Neuronal stem cell (in vitro differentiated cells): ENCODE results near the gene TMEM186.

Source experiments
- DNase-seq: peaks from one replicate; pipeline ENCODE4 v3.0.0-alpha.2; 2013; ENCODE audit warnings: low spot score
- H2AFZ ChIP-seq: one replicate; pipeline ENCODE4 v1.6.1; 2013; ENCODE audit warnings: mild to moderate bottlenecking, low read length, inconsistent platforms
- H2AK5ac ChIP-seq: 2 replicates; pipeline ENCODE4 v1.6.1; 2013; ENCODE audit warnings: low read depth, mild to moderate bottlenecking, inconsistent platforms, low read length, moderate library complexity, mixed read lengths
- H2BK120ac ChIP-seq: 2 replicates; pipeline ENCODE4 v1.6.1; 2013; ENCODE audit warnings: low read depth, mild to moderate bottlenecking, inconsistent platforms, low read length, moderate library complexity, mixed read lengths
- H2BK12ac ChIP-seq: one replicate; pipeline ENCODE4 v1.6.1; 2013; ENCODE audit warnings: low read length, inconsistent platforms
- H2BK15ac ChIP-seq: 2 replicates; pipeline ENCODE4 v1.6.1; 2013; ENCODE audit warnings: mild to moderate bottlenecking, low read length, inconsistent platforms, mixed read lengths
- H2BK5ac ChIP-seq: one replicate; pipeline ENCODE4 v1.6.1; 2013; ENCODE audit warnings: inconsistent platforms, mild to moderate bottlenecking, low read length, moderate library complexity
- H3K14ac ChIP-seq: one replicate; pipeline ENCODE4 v1.6.1; 2013; ENCODE audit warnings: low read length, inconsistent platforms
- H3K18ac ChIP-seq: 2 replicates; pipeline ENCODE4 v1.6.1; 2013; ENCODE audit warnings: low read length, inconsistent platforms
- H3K23ac ChIP-seq: 2 replicates; pipeline ENCODE4 v1.6.1; 2013; ENCODE audit warnings: low read depth, mild to moderate bottlenecking, mixed read lengths, low read length, inconsistent platforms; ENCODE audit not compliant: poor library complexity
- H3K27ac ChIP-seq: replicated peaks from 3 replicates; pipeline ENCODE4 v1.5.1; 2013; ENCODE audit warnings: low read length, inconsistent platforms
- H3K27me3 ChIP-seq, 3 experiments: 2 replicates each; pipeline ENCODE4 v1.6.1; 2013; ENCODE audit warnings: low read length in 3 of 3, mild to moderate bottlenecking in 2 of 3, inconsistent platforms in 1 of 3, low read depth in 1 of 3, mixed read lengths in 1 of 3, moderate library complexity in 1 of 3; ENCODE audit not compliant: control insufficient read depth in 3 of 3, insufficient read depth in 3 of 3
- H3K36me3 ChIP-seq, 2 donors: replicated peaks in 1 of 2; 2 replicates each; pipeline ENCODE4 v1.6.1; 2013; ENCODE audit warnings: low read length in 2 of 2; ENCODE audit not compliant: control insufficient read depth in 2 of 2, insufficient read depth in 2 of 2
- H3K4ac ChIP-seq: 2 replicates; pipeline ENCODE4 v1.6.1; 2013; ENCODE audit warnings: inconsistent platforms, mild to moderate bottlenecking, low read length, moderate library complexity
- H3K4me1 ChIP-seq, 2 donors: 1 replicate in 1 of 2; 2 replicates in 1 of 2; pipeline ENCODE4 v1.6.1; 2013; ENCODE audit warnings: low read length in 2 of 2, low read depth in 1 of 2; ENCODE audit not compliant: control insufficient read depth in 2 of 2, insufficient read depth in 1 of 2
- H3K4me2 ChIP-seq: one replicate; pipeline ENCODE4 v1.6.1; 2013; ENCODE audit warnings: mild to moderate bottlenecking, low read length, inconsistent platforms; ENCODE audit not compliant: insufficient read depth, poor library complexity, severe bottlenecking
- H3K4me3 ChIP-seq, 2 donors: 2 replicates each; pipeline ENCODE4 v1.5.1; 2013; ENCODE audit warnings: low read length in 2 of 2, mild to moderate bottlenecking in 2 of 2, inconsistent platforms in 1 of 2, moderate library complexity in 1 of 2
- H3K79me1 ChIP-seq: one replicate; pipeline ENCODE4 v1.6.1; 2013; ENCODE audit warnings: low read depth, mild to moderate bottlenecking, inconsistent platforms, low read length, moderate library complexity
- H3K9ac ChIP-seq: one replicate; pipeline ENCODE4 v1.6.1; 2013; ENCODE audit warnings: mild to moderate bottlenecking, low read depth, low read length, inconsistent platforms; ENCODE audit not compliant: poor library complexity
- H3K9me3 ChIP-seq, 2 donors: replicated peaks in 1 of 2; 2 replicates each; pipeline versions ENCODE3 to v1.6.1; 2013; ENCODE audit warnings: low read length in 2 of 2, mild to moderate bottlenecking in 2 of 2, inconsistent platforms in 1 of 2, low read depth in 1 of 2, mixed read lengths in 1 of 2, moderate library complexity in 1 of 2; ENCODE audit not compliant: control insufficient read depth in 2 of 2, insufficient read depth in 1 of 2
- H4K8ac ChIP-seq: one replicate; pipeline ENCODE4 v1.6.1; 2013; ENCODE audit warnings: low read depth, mild to moderate bottlenecking, inconsistent platforms, low read length, moderate library complexity
- H4K91ac ChIP-seq: one replicate; pipeline ENCODE4 v1.6.1; 2013; ENCODE audit warnings: low read length, low read depth, mild to moderate bottlenecking, inconsistent platforms; ENCODE audit not compliant: poor library complexity
- WGBS, 2 donors: extraction: QIAGEN DNeasy Blood & Tissue Kit; methylation state at CpG; one replicate each; pipeline ENCODE4 v1.1.7; 2013; ENCODE audit warnings: missing lambda C conversion rate in 2 of 2, mixed read lengths in 1 of 2; ENCODE audit not compliant: insufficient read length in 2 of 2, insufficient replicate concordance in 1 of 2; ENCODE audit errors: extremely low coverage in 2 of 2; 5-methylcytosine and 5-hydroxymethylcytosine counted together

The TMEM186 gene

DNA sequence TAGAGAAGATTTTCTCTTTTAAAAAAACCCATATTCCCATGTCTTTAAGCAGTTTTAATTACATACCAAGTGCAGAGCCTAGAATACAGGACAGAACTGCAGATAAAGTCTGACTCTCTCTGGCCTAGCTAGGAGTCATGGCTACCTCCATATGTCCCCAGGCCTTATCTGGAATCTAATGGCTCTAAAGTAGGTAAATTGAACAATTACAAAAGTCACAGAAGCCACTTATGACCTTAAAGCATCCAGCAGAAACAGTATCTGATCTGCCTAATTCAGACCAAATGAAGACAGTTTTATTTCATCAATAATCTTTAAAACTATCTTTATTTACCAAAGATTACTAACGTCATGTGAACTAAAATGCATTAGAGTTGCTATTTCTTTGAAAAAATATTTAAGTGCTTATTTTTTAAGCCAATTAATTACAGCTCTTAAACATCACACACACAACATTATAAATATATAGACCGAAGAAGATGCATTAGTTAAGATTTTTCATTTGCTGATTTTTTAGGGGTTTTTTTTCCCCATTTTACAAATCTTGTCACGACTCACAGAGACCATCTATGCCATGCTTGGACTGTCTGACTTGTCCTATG, 28.9 kb upstream of the TMEM186 start:
- Histone ChIP-seq H3K4me1 (peaks cover under 1 to 1% of the 10 kb centered on the region in 2 donors), H4K91ac (no peak overlapping the region), H3K36me3 (peaks cover 4 to 69% of the 10 kb centered on the region in 2 donors), H3K4me3 (no peak overlapping the region), H3K4ac (no peak overlapping the region), H2BK5ac (no peak overlapping the region), H4K8ac (no peak overlapping the region), H3K27me3 (no peaks in the 10 kb centered on the region), H3K9ac (no peak overlapping the region), H3K79me1 (no peaks in the 10 kb centered on the region), H3K14ac (no peak overlapping the region), H2BK15ac (no peak overlapping the region), H3K9me3 (peaks cover 0 to 13% of the 10 kb centered on the region in 2 donors), H2BK120ac (no peak overlapping the region), H3K18ac (no peak overlapping the region), H3K23ac (no peak overlapping the region), H2AFZ (no peak overlapping the region), H2BK12ac (no peak overlapping the region), H3K27ac (no peak overlapping the region), H3K4me2 (no peak overlapping the region), H2AK5ac (no peak overlapping the region)
- no peak for DNase-seq
- WGBS, 2 donors, result no CpG with 5 or more reads among the region's 3 CpGs

DNA sequence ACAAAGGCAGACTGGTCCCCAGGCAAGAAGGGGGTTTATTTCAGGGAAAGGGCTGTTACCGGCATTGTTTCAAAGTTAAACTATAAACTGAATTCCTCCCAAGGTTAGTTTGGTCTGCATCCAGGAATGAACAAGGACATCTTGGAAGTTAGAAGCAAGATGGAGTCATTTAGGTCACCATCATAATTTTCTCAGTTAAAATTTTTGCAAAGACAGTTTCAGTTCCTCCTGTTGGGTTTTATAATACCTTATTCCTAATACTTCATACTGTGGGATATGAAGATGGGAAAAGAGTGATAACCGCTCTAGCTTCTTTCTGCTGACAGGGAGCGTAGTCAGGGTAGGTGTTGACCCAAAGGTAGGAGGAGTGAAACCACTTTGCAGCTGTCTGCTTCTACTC, 25.0 kb upstream of the TMEM186 start:
- Histone ChIP-seq H3K79me1 (peaks cover 2% of the 10 kb centered on the region), H4K91ac (no peak overlapping the region), H2BK12ac (no peak overlapping the region), H2BK15ac (no peak overlapping the region), H3K4me1 (peaks cover 0 to 5% of the 10 kb centered on the region in 2 donors), H3K18ac (no peak overlapping the region), H3K27me3 (no peaks in the 10 kb centered on the region), H3K4me3 (no peak overlapping the region), H2AFZ (no peak overlapping the region), H2BK5ac (no peak overlapping the region), H3K4me2 (no peak overlapping the region), H3K23ac (no peak overlapping the region), H3K4ac (no peak overlapping the region), H3K27ac (no peak overlapping the region), H4K8ac (no peak overlapping the region), H2AK5ac (no peak overlapping the region), H2BK120ac (no peak overlapping the region), H3K36me3 (peaks cover 9 to 83% of the 10 kb centered on the region in 2 donors), H3K14ac (no peak overlapping the region), H3K9me3 (peaks cover 0 to 13% of the 10 kb centered on the region in 2 donors), H3K9ac (no peak overlapping the region)
- no CpG with 5 or more reads among the region's 3 CpGs for WGBS, 2 donors
- DNase-seq, result no peak

DNA sequence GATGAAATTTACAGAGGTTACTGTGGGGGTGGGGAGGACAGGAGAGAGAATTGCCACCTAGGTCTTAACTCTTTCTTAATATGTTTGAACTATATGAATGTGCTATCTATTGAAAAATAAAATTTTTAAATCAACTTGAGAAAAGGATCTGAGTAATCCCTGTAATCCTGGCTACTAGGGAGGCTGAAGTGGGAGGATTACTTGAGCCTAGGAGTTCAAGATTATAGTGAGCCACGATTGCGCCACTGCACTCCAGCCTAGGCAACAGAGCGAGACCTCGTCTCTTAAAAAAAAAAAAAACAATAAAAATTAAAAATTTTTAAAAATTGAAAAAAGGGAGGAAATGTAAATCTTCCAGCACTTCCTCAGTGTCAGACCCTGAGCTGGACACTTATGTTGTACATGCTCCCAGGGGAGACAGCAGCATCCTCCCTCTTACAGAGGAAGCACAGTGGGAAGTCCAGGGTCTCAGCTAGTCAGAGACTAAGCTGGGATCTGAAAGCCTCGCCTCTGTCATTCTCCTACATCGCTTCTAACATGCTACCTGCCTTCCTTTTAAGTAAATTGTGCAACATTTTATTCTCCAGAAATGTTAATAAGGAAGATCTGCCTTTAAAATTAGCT, 22.1 kb upstream of the TMEM186 start:
- Histone ChIP-seq H2AK5ac (no peak overlapping the region), H3K9me3 (peaks cover 0 to 6% of the 10 kb centered on the region in 2 donors), H4K91ac (no peak overlapping the region), H3K4me1 (peaks cover 0 to 5% of the 10 kb centered on the region in 2 donors), H3K23ac (no peak overlapping the region), H3K9ac (no peak overlapping the region), H2AFZ (no peak overlapping the region), H2BK12ac (no peak overlapping the region), H3K4me2 (no peak overlapping the region), H3K36me3 (peaks cover 9 to 89% of the 10 kb centered on the region in 2 donors), H3K27ac (no peak overlapping the region), H3K18ac (no peak overlapping the region), H3K4ac (no peak overlapping the region), H3K27me3 (no peaks in the 10 kb centered on the region), H2BK5ac (no peak overlapping the region), H3K14ac (no peak overlapping the region), H4K8ac (no peak overlapping the region), H3K79me1 (peaks cover 2% of the 10 kb centered on the region), H3K4me3 (no peak overlapping the region), H2BK120ac (no peak overlapping the region), H2BK15ac (no peak overlapping the region)
- WGBS, 2 donors, result no CpG with 5 or more reads among the region's 6 CpGs
- no peak for DNase-seq

DNA sequence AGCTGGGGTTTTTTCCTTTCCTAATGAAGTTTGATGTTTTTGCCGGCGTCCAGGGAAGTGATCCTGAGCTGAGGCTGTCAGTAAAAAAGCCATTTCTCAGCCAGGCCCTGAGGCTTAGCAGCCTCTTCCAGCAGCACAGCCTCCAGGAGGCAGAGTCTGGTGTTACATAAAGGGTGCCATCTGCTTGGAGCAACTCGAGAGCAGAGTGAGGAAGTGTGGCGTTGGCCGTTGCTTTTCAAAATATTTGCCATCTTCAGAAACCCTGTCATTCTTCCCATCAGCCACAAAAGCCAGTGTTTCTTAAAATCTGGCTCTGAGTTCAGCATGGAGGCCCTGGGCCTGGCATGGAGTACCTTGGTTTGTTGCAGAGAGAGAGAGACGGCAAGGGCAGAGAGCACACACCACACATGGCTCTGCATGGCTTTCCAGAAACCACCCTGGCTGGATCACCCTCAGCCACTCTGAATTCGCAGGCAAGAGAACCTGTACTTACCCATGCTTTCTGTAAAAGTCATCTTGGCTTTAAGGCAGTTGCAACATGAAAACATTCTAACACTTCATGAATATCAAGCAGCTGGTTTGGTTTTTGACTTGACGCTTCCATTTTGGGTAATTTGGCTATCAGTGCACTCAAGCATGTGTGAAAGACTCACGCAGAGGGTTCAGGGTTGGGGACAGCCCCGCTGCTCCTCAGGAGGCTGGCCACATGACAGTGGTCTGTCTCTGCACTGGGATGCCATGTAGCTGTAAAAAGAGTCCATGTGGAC, 21.2 kb upstream of the TMEM186 start:
- no peak overlapping the region for H3K14ac ChIP-seq
- H3K23ac ChIP-seq, result no peak overlapping the region
- no peak overlapping the region for H3K4me2 ChIP-seq
- peaks cover 5% of the 10 kb centered on the region for H3K79me1 ChIP-seq
- no peaks in the 10 kb centered on the region for H3K27me3 ChIP-seq
- peaks cover 14 to 89% of the 10 kb centered on the region in 2 donors for H3K36me3 ChIP-seq
- H3K27ac ChIP-seq, result no peak overlapping the region
- H4K91ac ChIP-seq, result no peak overlapping the region
- H4K8ac ChIP-seq, result no peak overlapping the region
- no peak overlapping the region for H2BK5ac ChIP-seq
- no peak overlapping the region for H3K18ac ChIP-seq
- no peak overlapping the region for H2BK120ac ChIP-seq
- H2AFZ ChIP-seq, result no peak overlapping the region
- no peak overlapping the region for H2BK12ac ChIP-seq
- DNase-seq, result no peak
- H3K9me3 ChIP-seq, result no peaks in the 10 kb centered on the region
- H3K9ac ChIP-seq, result no peak overlapping the region
- H3K4me3 ChIP-seq, result no peak overlapping the region
- H2AK5ac ChIP-seq, result no peak overlapping the region
- H2BK15ac ChIP-seq, result no peak overlapping the region
- H3K4me1 ChIP-seq, result peaks cover 0 to 5% of the 10 kb centered on the region in 2 donors
- WGBS, 2 donors, result no CpG with 5 or more reads among the region's 10 CpGs
- H3K4ac ChIP-seq, result no peak overlapping the region
